Liver (tissue), 3 donors: ENCODE results near the gene DNMBP.

ENCODE experiments used
- ATF3 ChIP-seq: IDR thresholded peaks from 2 replicates; pipeline ENCODE4 v1.6.1; 2016; ENCODE audit warnings: antibody characterized with exemption
- GABPA ChIP-seq, 2 donors: IDR thresholded peaks in 1 of 2; conservative IDR thresholded peaks in 1 of 2; 2 replicates each; pipeline ENCODE4 v1.6.1; 2016; ENCODE audit warnings: antibody characterized with exemption in 2 of 2, mild to moderate bottlenecking in 1 of 2, moderate library complexity in 1 of 2
- RAD21 ChIP-seq, 2 donors: IDR thresholded peaks; 2 replicates each; pipeline ENCODE4 v1.6.1; 2016; ENCODE audit warnings: antibody characterized with exemption in 2 of 2, mild to moderate bottlenecking in 2 of 2
- SP1 ChIP-seq: IDR thresholded peaks from 2 replicates; pipeline ENCODE4 v1.6.1; 2018; ENCODE audit warnings: antibody characterized with exemption, mild to moderate bottlenecking
- TF ChIP-seq, protein P1 (sequence below): fragments of 150-350 bp; IDR thresholded peaks from 2 replicates; pipeline ENCODE4 v1.5.1; 2017; ENCODE audit warnings: improper control_type of control experiment, low read depth, low read length; ENCODE audit not compliant: missing input control
- donor health status: healthy.
- donor health status: healthy.

- TF ChIP-seq RAD21 (IDR thresholded peaks at IDR 0.05) (no peak), SP1 (no peak), GABPA (IDR thresholded peaks at IDR 0.05 in 1 of 2, conservative IDR thresholded peaks at IDR 0.05 in 1 of 2) (no peak), ATF3 (no peak)
- TF ChIP-seq, protein P1, sequence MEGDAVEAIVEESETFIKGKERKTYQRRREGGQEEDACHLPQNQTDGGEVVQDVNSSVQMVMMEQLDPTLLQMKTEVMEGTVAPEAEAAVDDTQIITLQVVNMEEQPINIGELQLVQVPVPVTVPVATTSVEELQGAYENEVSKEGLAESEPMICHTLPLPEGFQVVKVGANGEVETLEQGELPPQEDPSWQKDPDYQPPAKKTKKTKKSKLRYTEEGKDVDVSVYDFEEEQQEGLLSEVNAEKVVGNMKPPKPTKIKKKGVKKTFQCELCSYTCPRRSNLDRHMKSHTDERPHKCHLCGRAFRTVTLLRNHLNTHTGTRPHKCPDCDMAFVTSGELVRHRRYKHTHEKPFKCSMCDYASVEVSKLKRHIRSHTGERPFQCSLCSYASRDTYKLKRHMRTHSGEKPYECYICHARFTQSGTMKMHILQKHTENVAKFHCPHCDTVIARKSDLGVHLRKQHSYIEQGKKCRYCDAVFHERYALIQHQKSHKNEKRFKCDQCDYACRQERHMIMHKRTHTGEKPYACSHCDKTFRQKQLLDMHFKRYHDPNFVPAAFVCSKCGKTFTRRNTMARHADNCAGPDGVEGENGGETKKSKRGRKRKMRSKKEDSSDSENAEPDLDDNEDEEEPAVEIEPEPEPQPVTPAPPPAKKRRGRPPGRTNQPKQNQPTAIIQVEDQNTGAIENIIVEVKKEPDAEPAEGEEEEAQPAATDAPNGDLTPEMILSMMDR = no peak
These were observed 27.0 kb downstream of the DNMBP start for GRCh38 chr10:99982728-99983127.
